HepG2 (cell line): ENCODE data around the gene CFAP206. TPM values are rescaled to one million over a fixed set of nuclear protein-coding genes. Genes with fewer than 3 reads are reported as not detected.

ENCODE experiments used
- CEBPB ChIP-seq: IDR thresholded peaks from 2 replicates; pipeline ENCODE4 v1.6.1; 2011; ENCODE audit warnings: low read depth, low read length, improper control_type of control experiment, borderline replicate concordance
- ERF ChIP-seq: IDR thresholded peaks from 2 replicates; pipeline ENCODE4 v1.6.1; 2018; ENCODE audit warnings: missing biosample characterization, missing genetic modification reagents
- GATAD1 ChIP-seq: IDR thresholded peaks from 2 replicates; pipeline ENCODE4 v1.6.1; 2016; ENCODE audit warnings: missing genetic modification reagents, missing compliant biosample characterization
- HDAC2 ChIP-seq: sonication (generic); formaldehyde crosslinking; IDR thresholded peaks from 2 replicates; pipeline ENCODE4 v1.4.0; 2020; ENCODE audit warnings: missing genetic modification reagents
- HMG20B ChIP-seq: conservative IDR thresholded peaks from 2 replicates; pipeline ENCODE4 v1.6.1; 2016; ENCODE audit warnings: missing genetic modification reagents, missing compliant biosample characterization
- IKZF5 ChIP-seq: IDR thresholded peaks from 2 replicates; pipeline ENCODE4 v1.6.1; 2018; ENCODE audit warnings: missing genetic modification reagents, mild to moderate bottlenecking, missing compliant biosample characterization
- IRF2 ChIP-seq: IDR thresholded peaks from 2 replicates; pipeline ENCODE4 v1.6.1; 2018; ENCODE audit warnings: missing genetic modification reagents, missing compliant biosample characterization
- KDM2A ChIP-seq: sonication (generic); formaldehyde crosslinking; IDR thresholded peaks from 2 replicates; pipeline ENCODE4 v1.4.0; 2020; ENCODE audit warnings: low read depth, missing genetic modification reagents, borderline replicate concordance
- NCOA2 ChIP-seq: sonication (generic); formaldehyde crosslinking; IDR thresholded peaks from 2 replicates; pipeline ENCODE4 v1.8.0; 2022; ENCODE audit warnings: inconsistent platforms
- PPARG ChIP-seq: conservative IDR thresholded peaks from 2 replicates; pipeline ENCODE4 v1.6.1; 2016; ENCODE audit warnings: missing biosample characterization, missing genetic modification reagents
- RARG ChIP-seq: sonication (generic); formaldehyde crosslinking; IDR thresholded peaks from 2 replicates; pipeline ENCODE4 v1.4.0; 2020; ENCODE audit warnings: low read depth, mild to moderate bottlenecking, missing genetic modification reagents
- RBFOX2 ChIP-seq: fragments of 200-400 bp; formaldehyde crosslinking; IDR thresholded peaks from 2 replicates; pipeline ENCODE4 v1.6.1; 2017; ENCODE audit warnings: low read depth, mild to moderate bottlenecking, low read length
- ZMYM4 ChIP-seq: sonication (generic); formaldehyde crosslinking; IDR thresholded peaks from 2 replicates; pipeline ENCODE4 v1.8.1; 2023; ENCODE audit warnings: mild to moderate bottlenecking, missing genetic modification reagents
- ZNF18 ChIP-seq: sonication (generic); formaldehyde crosslinking; IDR thresholded peaks from 2 replicates; pipeline ENCODE4 v1.8.0; 2022; ENCODE audit warnings: mild to moderate bottlenecking, missing genetic modification reagents; ENCODE audit not compliant: insufficient replicate concordance
- ZNF7 ChIP-seq: IDR thresholded peaks from 2 replicates; pipeline ENCODE4 v1.6.1; 2016; ENCODE audit warnings: missing biosample characterization, missing genetic modification reagents
- polyA plus RNA-seq, 8 experiments: library from polyadenylated mRNA; depleted of rRNA in 3 of 8; stranded (reverse) in 7 of 8; unstranded in 1 of 8; fragments of >200 nt; fragmentation: Illumina TruSeq in 4 of 8; extraction: Trizol in 4 of 8; gene quantifications; 2 replicates each; pipeline versions ENCODE4 v1.2.1 to v1.2.3, GENCODE V29; 2011 to 2016; ENCODE audit warnings: low read depth in 4 of 8, missing spikeins in 1 of 8, mixed read lengths in 1 of 8; ENCODE audit not compliant: insufficient read depth in 1 of 8
- total RNA-seq, 5 experiments: library from RNA; depleted of rRNA; stranded (reverse); fragments of >200 nt; fragmentation: Illumina TruSeq; extraction: Trizol; gene quantifications; 2 replicates each; pipeline ENCODE4 v1.2.3, GENCODE V29; 2016; ENCODE audit warnings: low read depth in 1 of 5
- TF ChIP-seq, protein P1 (sequence below): sonication (generic); formaldehyde crosslinking; IDR thresholded peaks from 2 replicates; pipeline ENCODE4 v1.5.1; 2020; ENCODE audit warnings: mild to moderate bottlenecking, missing genetic modification reagents, borderline replicate concordance
- TF ChIP-seq, protein P2 (sequence below): sonication (generic); formaldehyde crosslinking; IDR thresholded peaks from 2 replicates; pipeline ENCODE4 v1.8.0; 2022; ENCODE audit warnings: mild to moderate bottlenecking, missing genetic modification reagents, moderate library complexity
- TF ChIP-seq, protein P3 (sequence below): sonication (generic); formaldehyde crosslinking; IDR thresholded peaks from 2 replicates; pipeline ENCODE4 v1.4.0; 2020; ENCODE audit warnings: mild to moderate bottlenecking, missing genetic modification reagents

The CFAP206 gene
- total and polyA plus RNA-seq, 2 of the 13 experiments (the other 11 are each of a cell fraction or from before 2014, with no cell fraction given): not detected

DNA sequence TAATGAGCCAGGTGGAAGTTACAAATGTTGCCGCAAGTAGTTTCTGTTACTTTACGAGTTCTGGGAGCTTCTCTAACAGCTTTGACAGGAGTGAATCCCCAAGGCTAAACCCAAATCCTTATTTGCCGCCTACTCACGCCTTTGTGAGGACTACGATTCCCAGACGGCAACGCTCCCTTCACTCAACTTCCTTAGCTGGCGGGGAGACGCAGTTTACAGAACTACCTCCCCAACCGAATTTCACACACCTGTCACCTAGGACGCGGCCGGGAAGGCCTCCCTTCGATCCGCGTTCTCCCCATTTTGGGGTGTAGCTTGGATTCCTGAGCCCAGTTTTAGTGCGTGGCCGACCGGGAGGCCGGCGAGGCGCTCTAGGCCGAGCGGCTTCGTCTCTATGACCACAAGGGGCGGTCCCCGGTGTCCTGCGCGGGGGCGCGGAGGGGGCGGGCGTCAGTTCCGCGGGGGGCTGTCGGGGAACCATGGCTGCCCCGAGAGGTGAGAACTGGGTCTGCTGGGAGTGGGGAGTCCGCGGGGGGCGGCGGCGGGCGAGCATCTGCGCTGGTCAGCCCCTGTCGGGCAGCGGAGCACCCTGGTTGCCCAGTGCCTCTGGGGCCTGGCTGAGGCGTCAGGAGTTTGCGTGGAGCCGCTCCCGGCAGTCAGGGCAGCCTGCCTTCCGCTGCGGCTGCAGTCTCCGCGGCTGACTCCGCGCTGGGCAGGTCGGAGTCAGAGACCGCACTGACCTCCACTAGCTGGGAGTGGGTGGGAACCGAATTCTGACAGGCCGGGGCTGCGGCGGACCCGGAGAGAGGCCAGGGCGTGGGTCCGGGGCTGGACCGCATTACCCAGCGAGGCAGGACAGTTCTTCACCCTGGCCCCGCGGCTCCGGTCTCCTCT is 65.0 kb downstream of the CFAP206 start, which contains the start of gene SLC35A1 (continued):
- TF ChIP-seq HDAC2 (CRISPR knock-in tag) (peak; percentile 31; the same call in 1 of the 2 replicates), ZNF18 (CRISPR knock-in tag) (peak; percentile 90), KDM2A (CRISPR knock-in tag) (peak; percentile 96), ZMYM4 (CRISPR knock-in tag) (peak; percentile 83; the same call in 1 of the 2 replicates), ERF (peak; percentile 52), CEBPB (no peak), ZNF7 (no peak), IKZF5 (CRISPR knock-in tag) (peak; percentile 67), NCOA2 (CRISPR knock-in tag) (peak; percentile 52; the same call in 1 of the 2 replicates), IRF2 (peak; percentile 78; the same call in 1 of the 2 replicates), HMG20B (CRISPR knock-in tag) (no peak), PPARG (CRISPR knock-in tag) (no peak), GATAD1 (CRISPR knock-in tag) (peak; percentile 85), RBFOX2 (peak; percentile 84), RARG (CRISPR knock-in tag) (no peak)
- TF ChIP-seq, protein P1, sequence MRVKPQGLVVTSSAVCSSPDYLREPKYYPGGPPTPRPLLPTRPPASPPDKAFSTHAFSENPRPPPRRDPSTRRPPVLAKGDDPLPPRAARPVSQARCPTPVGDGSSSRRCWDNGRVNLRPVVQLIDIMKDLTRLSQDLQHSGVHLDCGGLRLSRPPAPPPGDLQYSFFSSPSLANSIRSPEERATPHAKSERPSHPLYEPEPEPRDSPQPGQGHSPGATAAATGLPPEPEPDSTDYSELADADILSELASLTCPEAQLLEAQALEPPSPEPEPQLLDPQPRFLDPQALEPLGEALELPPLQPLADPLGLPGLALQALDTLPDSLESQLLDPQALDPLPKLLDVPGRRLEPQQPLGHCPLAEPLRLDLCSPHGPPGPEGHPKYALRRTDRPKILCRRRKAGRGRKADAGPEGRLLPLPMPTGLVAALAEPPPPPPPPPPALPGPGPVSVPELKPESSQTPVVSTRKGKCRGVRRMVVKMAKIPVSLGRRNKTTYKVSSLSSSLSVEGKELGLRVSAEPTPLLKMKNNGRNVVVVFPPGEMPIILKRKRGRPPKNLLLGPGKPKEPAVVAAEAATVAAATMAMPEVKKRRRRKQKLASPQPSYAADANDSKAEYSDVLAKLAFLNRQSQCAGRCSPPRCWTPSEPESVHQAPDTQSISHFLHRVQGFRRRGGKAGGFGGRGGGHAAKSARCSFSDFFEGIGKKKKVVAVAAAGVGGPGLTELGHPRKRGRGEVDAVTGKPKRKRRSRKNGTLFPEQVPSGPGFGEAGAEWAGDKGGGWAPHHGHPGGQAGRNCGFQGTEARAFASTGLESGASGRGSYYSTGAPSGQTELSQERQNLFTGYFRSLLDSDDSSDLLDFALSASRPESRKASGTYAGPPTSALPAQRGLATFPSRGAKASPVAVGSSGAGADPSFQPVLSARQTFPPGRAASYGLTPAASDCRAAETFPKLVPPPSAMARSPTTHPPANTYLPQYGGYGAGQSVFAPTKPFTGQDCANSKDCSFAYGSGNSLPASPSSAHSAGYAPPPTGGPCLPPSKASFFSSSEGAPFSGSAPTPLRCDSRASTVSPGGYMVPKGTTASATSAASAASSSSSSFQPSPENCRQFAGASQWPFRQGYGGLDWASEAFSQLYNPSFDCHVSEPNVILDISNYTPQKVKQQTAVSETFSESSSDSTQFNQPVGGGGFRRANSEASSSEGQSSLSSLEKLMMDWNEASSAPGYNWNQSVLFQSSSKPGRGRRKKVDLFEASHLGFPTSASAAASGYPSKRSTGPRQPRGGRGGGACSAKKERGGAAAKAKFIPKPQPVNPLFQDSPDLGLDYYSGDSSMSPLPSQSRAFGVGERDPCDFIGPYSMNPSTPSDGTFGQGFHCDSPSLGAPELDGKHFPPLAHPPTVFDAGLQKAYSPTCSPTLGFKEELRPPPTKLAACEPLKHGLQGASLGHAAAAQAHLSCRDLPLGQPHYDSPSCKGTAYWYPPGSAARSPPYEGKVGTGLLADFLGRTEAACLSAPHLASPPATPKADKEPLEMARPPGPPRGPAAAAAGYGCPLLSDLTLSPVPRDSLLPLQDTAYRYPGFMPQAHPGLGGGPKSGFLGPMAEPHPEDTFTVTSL (CRISPR knock-in tag): 0 out of 2 replicates have a peak, but pooled peaks have one; percentile 25
- TF ChIP-seq, protein P2, sequence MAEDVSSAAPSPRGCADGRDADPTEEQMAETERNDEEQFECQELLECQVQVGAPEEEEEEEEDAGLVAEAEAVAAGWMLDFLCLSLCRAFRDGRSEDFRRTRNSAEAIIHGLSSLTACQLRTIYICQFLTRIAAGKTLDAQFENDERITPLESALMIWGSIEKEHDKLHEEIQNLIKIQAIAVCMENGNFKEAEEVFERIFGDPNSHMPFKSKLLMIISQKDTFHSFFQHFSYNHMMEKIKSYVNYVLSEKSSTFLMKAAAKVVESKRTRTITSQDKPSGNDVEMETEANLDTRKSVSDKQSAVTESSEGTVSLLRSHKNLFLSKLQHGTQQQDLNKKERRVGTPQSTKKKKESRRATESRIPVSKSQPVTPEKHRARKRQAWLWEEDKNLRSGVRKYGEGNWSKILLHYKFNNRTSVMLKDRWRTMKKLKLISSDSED: 0 out of 2 replicates have a peak, but pooled peaks have one; percentile 18
- TF ChIP-seq, protein P3, sequence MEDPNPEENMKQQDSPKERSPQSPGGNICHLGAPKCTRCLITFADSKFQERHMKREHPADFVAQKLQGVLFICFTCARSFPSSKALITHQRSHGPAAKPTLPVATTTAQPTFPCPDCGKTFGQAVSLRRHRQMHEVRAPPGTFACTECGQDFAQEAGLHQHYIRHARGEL: peak; percentile 80; the same call in 1 of the 2 replicates
